Hematopoietic multipotent progenitor cell treated with erythropoietin and hydrocortisone succinate and interleukin-3 and kit ligand, for 6 days (in vitro differentiated cells): ENCODE measurements around the gene CALML5.

Experiments used
- DNase-seq: peaks from one replicate; pipeline ENCODE4 v3.0.0-alpha.2; 2015

The CALML5 gene

DNA sequence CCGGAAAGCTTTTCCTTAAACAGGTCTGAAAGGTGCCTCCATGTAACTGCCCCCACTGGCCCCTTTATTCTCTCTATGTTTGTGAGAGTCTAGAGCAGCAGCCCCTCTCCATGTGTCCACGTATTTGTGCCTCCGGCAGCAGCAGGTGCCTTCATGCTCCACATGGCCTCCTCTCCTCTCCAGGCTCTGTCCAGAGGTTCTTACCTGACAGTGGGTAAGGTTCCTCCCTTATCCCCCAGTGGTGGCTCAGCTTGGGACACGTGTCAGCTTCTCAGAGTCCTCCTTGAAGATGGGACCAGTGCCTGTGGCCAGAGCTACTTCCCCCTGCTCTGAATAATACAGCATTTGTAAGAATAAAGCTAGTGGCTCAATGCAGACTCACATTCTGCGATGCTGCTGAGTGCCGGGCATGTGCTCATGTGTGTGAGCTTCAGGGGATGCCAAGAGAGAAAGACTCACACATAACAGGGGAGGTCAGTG lies 33.3 kb upstream of the CALML5 start:
- DNase-seq = no peak

DNA sequence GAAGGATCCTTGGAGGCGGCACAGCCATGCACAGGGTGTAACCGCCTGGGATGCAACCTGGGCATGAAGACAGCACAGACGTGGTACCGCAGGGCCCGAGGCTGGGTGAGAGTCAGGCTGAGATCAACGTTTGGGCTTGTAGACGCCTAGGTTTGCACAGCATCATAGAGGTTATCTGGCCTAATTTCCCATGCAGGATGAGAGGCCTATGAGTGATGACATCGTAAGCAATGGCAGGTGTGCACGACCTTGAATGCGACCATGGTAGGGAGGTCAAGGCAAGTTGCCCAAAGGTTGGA lies 32.9 kb upstream of the CALML5 start:
- no peak for DNase-seq

- no peak for DNase-seq
Measured at GRCh38 chr10:5531558-5532306, 32.4 kb upstream of the CALML5 start.

- DNase-seq = no peak
Measured at GRCh38 chr10:5530846-5531557, 31.6 kb upstream of the CALML5 start.

- no peak for DNase-seq
Measured at GRCh38 chr10:5530412-5530806, 31.0 kb upstream of the CALML5 start.

GRCh38 chr10:5529702-5530411 lies 30.5 kb upstream of the CALML5 start:
- DNase-seq = no peak

DNA sequence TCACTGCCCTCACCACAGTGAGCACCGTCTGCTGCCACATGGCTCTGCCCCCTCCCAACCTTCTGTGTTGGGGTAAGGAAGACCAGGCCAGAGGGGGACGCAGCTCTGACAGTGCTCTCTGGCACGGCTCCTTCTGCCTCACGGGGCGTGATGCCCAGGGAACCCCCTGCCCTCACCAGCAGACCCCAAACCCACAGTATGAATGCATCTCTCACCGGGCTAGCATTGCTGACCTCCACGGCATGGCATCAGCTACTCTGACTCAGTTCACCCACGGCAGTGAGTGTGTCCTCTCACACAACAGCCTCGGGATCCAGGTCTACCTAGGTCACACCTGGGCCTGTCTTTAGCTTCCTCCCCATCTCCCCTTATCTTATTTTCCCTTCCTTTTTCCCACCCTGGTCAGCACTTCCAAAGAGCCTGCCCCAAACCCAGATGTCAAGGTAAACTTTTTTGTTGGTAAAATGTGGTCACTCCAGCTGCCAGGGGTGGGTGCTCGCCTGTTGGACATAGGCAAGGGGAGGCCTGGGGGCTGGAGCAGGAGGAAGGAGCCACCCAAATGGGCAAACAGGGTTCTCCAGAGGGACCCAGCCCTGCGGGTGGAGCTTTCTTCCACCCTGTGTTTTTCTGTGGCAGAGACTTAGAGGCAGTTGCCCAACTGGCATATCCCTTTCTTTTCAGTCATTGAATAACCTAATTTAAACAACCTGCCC lies 29.8 kb upstream of the CALML5 start:
- DNase-seq = no peak

- no peak for DNase-seq
Measured at GRCh38 chr10:5527332-5528200, 28.2 kb upstream of the CALML5 start.

DNA sequence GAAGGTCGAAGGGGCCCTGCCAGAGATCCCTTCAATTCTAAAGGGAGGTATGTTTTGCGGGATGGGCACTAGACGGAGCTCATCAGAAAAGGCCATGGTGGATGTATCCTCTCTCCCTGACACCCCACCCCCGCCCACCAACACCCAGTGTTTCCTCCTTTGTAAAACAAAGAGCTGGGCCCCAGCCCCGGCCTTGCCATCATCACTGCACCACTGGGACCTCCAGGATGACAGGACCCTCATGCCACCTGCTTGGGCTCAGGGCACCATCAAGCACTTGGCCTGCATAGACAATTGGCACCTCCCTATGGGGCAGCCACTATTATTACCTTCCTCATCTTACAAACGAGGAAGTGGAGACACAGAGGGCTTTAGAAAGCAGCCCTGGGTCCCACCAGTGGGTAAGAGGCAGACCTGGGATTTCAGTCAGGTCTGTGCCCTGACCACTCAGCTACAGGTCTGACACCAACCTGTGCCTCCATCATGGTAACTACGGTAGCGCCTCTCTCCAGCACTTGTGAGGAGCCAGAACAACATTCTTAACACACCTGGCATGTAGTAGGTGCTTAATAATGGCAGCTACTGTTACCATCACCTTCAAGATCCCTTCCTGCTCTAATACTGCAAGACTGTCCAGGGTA lies 27.4 kb upstream of the CALML5 start:
- no peak for DNase-seq

GRCh38 chr10:5525561-5526341 lies 26.4 kb upstream of the CALML5 start:
- DNase-seq = no peak

GRCh38 chr10:5524641-5525560 lies 25.5 kb upstream of the CALML5 start, which contains the start of gene CALML3:
TSS of gene CALML3 (plus strand) at chr10:5524961. CDS start at chr10:5525086, 125 bp downstream.
- no peak for DNase-seq

GRCh38 chr10:5523796-5524574 lies 24.6 kb upstream of the CALML5 start:
- no peak for DNase-seq

GRCh38 chr10:5522913-5523560 lies 23.7 kb upstream of the CALML5 start:
- DNase-seq = no peak

DNA sequence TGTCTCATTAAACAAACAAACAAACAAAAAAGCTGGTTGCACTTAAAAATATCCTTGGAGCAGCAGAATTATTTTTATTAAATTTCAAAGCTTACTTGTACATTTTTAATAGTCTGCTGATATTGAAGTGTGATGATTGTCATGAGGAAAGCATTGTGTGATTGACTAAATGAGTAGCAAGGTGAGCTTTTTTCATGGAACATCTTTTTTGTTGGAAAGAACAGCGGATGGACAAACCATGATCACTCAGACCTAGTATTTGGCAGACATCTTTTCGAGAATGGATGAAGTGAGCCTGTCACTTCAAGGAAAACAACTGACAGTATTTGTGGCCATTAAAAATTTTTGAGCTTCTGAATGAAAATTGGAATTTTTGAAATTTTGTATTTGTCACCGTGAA lies 19.7 kb upstream of the CALML5 start:
- DNase-seq = no peak

DNA sequence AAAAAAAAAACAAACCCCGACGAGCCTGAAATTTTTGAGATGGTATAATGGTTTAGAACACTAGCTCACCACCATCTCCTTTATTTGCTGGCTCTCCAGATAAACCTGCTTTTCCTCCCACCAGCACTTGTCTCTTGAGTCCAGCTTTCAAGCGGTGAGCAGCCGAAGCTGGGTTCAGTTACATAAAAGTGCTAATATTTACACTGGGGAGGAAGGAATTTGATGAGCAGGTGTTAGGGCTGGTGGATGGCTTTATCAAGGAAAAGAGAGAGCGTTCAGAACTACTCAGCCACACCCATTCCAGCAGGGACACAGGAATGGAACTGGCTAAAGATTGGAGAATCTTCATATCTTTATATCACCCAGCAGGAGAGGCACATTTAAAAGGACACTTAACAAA lies 18.8 kb upstream of the CALML5 start:
- no peak for DNase-seq

DNA sequence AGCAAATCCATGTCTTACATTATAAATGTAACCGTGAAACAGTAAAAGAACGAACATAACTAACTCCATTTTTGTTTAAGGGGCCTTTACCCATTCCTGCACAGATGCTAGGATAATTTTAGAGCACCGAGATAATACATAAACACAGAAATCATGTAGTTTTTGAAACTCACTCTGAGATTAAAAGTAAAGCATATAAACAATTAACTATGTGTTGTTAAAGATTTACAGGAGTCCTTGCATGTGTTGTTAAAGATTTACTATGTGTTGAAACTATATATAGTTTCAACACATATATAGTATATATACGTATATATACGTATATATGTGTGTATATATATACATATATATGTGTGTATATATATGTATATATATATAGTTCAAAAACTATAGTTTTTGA lies 18.2 kb upstream of the CALML5 start:
- no peak for DNase-seq

GRCh38 chr10:5515948-5516761 lies 16.8 kb upstream of the CALML5 start:
- no peak for DNase-seq
